HUES64 (cell line): ENCODE measurements around the gene TTC8.

Experiments used
- H3K27ac ChIP-seq: 2 replicates; pipeline ENCODE4 v1.7.0; 2013; ENCODE audit warnings: low read depth, low read length, inconsistent platforms
- H3K27me3 ChIP-seq: 2 replicates; pipeline ENCODE4 v1.6.1; 2013; ENCODE audit warnings: mild to moderate bottlenecking, low read length; ENCODE audit not compliant: insufficient read depth
- H3K36me3 ChIP-seq: 2 replicates; pipeline ENCODE4 v1.6.1; 2013; ENCODE audit warnings: mild to moderate bottlenecking, low read length; ENCODE audit not compliant: insufficient read depth
- H3K4me1 ChIP-seq: 2 replicates; pipeline ENCODE4 v1.6.1; 2013; ENCODE audit warnings: mild to moderate bottlenecking, low read length, moderate library complexity; ENCODE audit not compliant: insufficient read depth
- H3K4me3 ChIP-seq: 2 replicates; pipeline ENCODE4 v1.5.1; 2013; ENCODE audit warnings: mild to moderate bottlenecking, low read length, moderate library complexity
- H3K9ac ChIP-seq: 2 replicates; pipeline ENCODE4 v1.6.1; 2013; ENCODE audit warnings: mild to moderate bottlenecking, low read depth, low read length
- H3K9me3 ChIP-seq: 2 replicates; pipeline ENCODE4 v1.6.1; 2013; ENCODE audit warnings: low read depth, low read length; ENCODE audit not compliant: insufficient read depth
- WGBS: fragments of 150-250, 120-280 bp; methylation state at CpG from one replicate; pipeline ENCODE4 v1.1.7; 2013; ENCODE audit warnings: missing lambda C conversion rate; 5-methylcytosine and 5-hydroxymethylcytosine counted together

The TTC8 gene

GRCh38 chr14:88825078-88825458, 617 bp downstream of the TTC8 start:
- H3K4me1 ChIP-seq, result peaks cover 5% of the 10 kb centered on the region; the same call in 1 of the 2 replicates
- 17% methylated on average over 3 of the region's 5 CpGs for WGBS
- no peaks in the 10 kb centered on the region for H3K36me3 ChIP-seq
- H3K27me3 ChIP-seq, result no peaks in the 10 kb centered on the region
- peak overlapping the region; percentile 92 for H3K4me3 ChIP-seq
- peak overlapping the region; percentile 92 for H3K9ac ChIP-seq
- H3K27ac ChIP-seq, result 0 out of 2 replicates have a peak overlapping the region, but pooled peaks have one; percentile 88
- H3K9me3 ChIP-seq, result no peaks in the 10 kb centered on the region

GRCh38 chr14:88825503-88825902, 1.1 kb downstream of the TTC8 start:
- Histone ChIP-seq H3K9me3 (no peaks in the 10 kb centered on the region), H3K4me3 (peak overlapping the region; percentile 92), H3K4me1 (peaks cover 5% of the 10 kb centered on the region; the same call in 1 of the 2 replicates), H3K27me3 (no peaks in the 10 kb centered on the region), H3K36me3 (no peaks in the 10 kb centered on the region), H3K27ac (no peak overlapping the region), H3K9ac (no peak overlapping the region)
- 90% methylated on average over 8 of the region's 9 CpGs for WGBS

DNA sequence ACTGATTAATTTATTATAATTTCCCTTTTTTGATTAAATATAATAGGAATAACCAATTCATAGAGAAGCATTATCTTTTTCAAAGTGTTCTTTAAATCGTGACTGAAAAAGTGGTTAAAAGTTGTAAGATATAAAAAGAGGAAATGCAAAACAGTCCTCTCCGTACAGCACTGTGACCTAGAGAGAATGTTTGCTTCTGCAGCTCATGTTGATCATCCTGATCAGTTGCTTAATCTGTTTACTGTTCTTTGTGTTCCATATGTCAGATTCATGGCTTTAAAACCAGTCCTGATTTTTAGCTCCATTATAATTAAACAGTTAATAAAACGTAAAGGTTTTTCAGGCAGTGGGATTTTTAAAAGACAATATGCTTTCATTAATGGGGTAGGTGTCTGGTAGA, 4.7 kb downstream of the TTC8 start:
- 87% methylated on average over 3 of the region's 3 CpGs for WGBS
- H3K4me3 ChIP-seq, result no peak overlapping the region

DNA sequence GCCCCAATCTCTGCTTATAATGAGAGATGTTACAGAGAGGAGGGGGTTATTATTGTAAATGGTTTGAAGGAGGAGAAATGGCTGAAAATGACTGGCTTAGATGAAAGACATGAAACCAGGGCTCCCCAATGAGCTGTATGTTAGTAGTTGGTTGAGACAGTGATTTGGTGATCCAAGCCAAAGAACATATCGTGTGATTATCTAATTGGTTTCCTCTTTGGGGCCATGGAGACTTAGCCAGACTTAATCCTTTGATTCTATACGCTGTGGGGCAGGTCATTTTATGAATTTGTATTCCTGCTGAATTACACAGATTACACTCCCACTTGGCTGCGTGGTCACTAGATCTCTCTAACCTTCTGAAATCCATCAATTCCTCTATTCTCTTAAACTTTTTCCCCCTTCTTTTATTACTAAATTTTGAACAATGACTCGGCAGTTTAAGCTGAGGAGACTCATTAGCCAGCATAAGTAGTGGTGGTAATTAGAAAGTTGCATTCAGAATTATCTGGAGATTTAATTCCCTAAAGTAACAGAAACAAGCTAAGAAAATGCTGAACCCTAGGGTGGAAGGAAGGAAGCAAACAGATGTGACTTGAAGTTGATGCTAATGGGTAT, 5.3 kb downstream of the TTC8 start:
- H3K9ac ChIP-seq, result no peak overlapping the region

More for the DNA sequence above, 4.7 kb downstream of the TTC8 start:
- Histone ChIP-seq H3K9ac (no peak overlapping the region), H3K36me3 (no peaks in the 10 kb centered on the region), H3K27me3 (no peaks in the 10 kb centered on the region), H3K9me3 (peaks cover 2% of the 10 kb centered on the region; the same call in 1 of the 2 replicates), H3K27ac (no peak overlapping the region), H3K4me1 (peaks cover 5% of the 10 kb centered on the region; the same call in 1 of the 2 replicates)

GRCh38 chr14:88831284-88831683, 6.8 kb downstream of the TTC8 start:
- Histone ChIP-seq H3K9me3 (peaks cover 2% of the 10 kb centered on the region; the same call in 1 of the 2 replicates), H3K9ac (no peak overlapping the region), H3K4me3 (no peak overlapping the region), H3K27me3 (no peaks in the 10 kb centered on the region), H3K27ac (no peak overlapping the region), H3K36me3 (no peaks in the 10 kb centered on the region), H3K4me1 (no peaks in the 10 kb centered on the region; the same call in 1 of the 2 replicates)

More for the DNA sequence above, 5.3 kb downstream of the TTC8 start:
- no peaks in the 10 kb centered on the region for H3K27me3 ChIP-seq
- peaks cover 2% of the 10 kb centered on the region; the same call in 1 of the 2 replicates for H3K9me3 ChIP-seq
- WGBS, result 87% methylated on average over 4 of the region's 4 CpGs
- H3K36me3 ChIP-seq, result no peaks in the 10 kb centered on the region
- H3K4me3 ChIP-seq, result no peak overlapping the region
- no peak overlapping the region for H3K27ac ChIP-seq
- peaks cover 5% of the 10 kb centered on the region; the same call in 1 of the 2 replicates for H3K4me1 ChIP-seq

GRCh38 chr14:88834883-88835431, 10.5 kb downstream of the TTC8 start:
- Histone ChIP-seq H3K27me3 (no peaks in the 10 kb centered on the region), H3K27ac (no peak overlapping the region), H3K9me3 (peaks cover 2% of the 10 kb centered on the region; the same call in 1 of the 2 replicates), H3K4me1 (no peaks in the 10 kb centered on the region), H3K36me3 (no peaks in the 10 kb centered on the region), H3K4me3 (no peak overlapping the region), H3K9ac (no peak overlapping the region)

DNA sequence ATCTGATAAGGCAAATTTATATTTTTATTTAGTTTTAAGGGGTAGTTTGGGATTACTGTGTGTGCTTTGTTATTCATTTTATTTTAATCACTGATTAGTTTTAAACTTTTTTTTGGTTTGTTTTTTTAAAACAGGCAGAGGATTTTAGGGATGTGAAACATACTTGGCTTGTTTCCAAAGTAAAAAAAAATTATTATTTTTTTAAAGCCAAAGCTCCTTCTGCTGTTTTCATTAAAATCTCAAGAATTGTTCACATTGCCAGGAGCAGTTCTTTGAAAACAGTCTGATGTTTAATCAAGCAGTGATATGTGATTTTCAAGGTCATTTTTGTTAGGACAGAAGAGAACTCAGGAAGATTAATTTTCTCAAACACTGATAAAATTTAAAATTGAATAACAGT, 11.2 kb downstream of the TTC8 start:
- Histone ChIP-seq H3K9ac (no peak overlapping the region), H3K27me3 (no peaks in the 10 kb centered on the region), H3K9me3 (peaks cover 2% of the 10 kb centered on the region; the same call in 1 of the 2 replicates), H3K4me3 (no peak overlapping the region), H3K36me3 (no peaks in the 10 kb centered on the region), H3K4me1 (no peaks in the 10 kb centered on the region), H3K27ac (no peak overlapping the region)

DNA sequence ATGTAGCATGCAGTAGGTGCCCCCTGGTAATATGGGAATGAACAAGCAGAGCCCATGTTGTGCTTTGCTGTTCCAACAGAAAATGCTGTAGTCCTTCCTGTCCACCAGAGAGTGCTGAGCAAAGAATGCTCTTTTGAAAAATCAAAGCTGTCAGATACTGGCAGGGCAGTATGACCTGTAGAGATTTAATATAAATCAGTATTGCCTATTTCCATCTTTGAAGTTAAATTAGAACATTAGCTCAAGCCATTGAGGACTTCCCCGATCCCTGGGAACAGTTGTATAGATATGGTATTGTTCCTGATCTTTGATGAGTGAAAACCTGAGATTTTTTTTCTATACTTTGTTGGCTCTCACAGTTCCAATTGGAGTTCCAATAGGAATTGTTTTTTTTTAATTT, 13.0 kb downstream of the TTC8 start:
- Histone ChIP-seq H3K27ac (no peak overlapping the region), H3K9ac (no peak overlapping the region), H3K27me3 (no peaks in the 10 kb centered on the region), H3K4me1 (no peaks in the 10 kb centered on the region; the same call in 1 of the 2 replicates), H3K4me3 (no peak overlapping the region), H3K9me3 (no peaks in the 10 kb centered on the region), H3K36me3 (peaks cover 6% of the 10 kb centered on the region; the same call in 1 of the 2 replicates)
- WGBS, result 100% methylated on average over 1 of the region's 1 CpG

DNA sequence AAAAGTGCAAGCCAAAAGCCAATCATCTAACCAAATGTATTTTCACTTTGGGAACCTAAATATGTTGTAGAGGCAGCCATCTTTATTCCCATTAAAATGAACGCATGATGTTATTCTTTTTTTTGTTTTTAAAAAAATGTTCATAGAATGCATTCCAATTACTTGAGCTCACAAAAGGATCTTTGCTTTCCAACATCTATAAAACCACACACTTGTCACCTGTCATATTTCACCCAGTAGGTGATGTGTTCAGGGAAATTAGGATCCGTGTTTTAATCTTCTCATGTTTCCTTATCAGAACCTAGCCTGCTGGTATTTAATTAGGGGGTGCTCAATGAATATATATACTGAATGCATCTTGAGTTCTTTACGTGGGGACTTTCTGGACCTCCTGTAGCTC, 13.6 kb downstream of the TTC8 start:
- Histone ChIP-seq H3K4me3 (no peak overlapping the region), H3K9me3 (no peaks in the 10 kb centered on the region), H3K27me3 (no peaks in the 10 kb centered on the region), H3K4me1 (no peaks in the 10 kb centered on the region; the same call in 1 of the 2 replicates), H3K9ac (no peak overlapping the region), H3K27ac (no peak overlapping the region), H3K36me3 (peaks cover 6% of the 10 kb centered on the region; the same call in 1 of the 2 replicates)
- 86% methylated on average over 1 of the region's 3 CpGs for WGBS

GRCh38 chr14:88840926-88841325, 16.5 kb downstream of the TTC8 start:
- no peak overlapping the region for H3K27ac ChIP-seq
- peaks cover 6% of the 10 kb centered on the region; the same call in 1 of the 2 replicates for H3K36me3 ChIP-seq
- no peaks in the 10 kb centered on the region; the same call in 1 of the 2 replicates for H3K4me1 ChIP-seq
- no peak overlapping the region for H3K9ac ChIP-seq
- H3K9me3 ChIP-seq, result no peaks in the 10 kb centered on the region
- H3K4me3 ChIP-seq, result no peak overlapping the region
- WGBS, result 85% methylated on average over 5 of the region's 5 CpGs
- no peaks in the 10 kb centered on the region for H3K27me3 ChIP-seq

- no peaks in the 10 kb centered on the region for H3K9me3 ChIP-seq
- H3K36me3 ChIP-seq, result peaks cover 6% of the 10 kb centered on the region; the same call in 1 of the 2 replicates
- 67% methylated on average over 1 of the region's 1 CpG for WGBS
- no peak overlapping the region for H3K9ac ChIP-seq
- H3K27ac ChIP-seq, result no peak overlapping the region
- H3K4me3 ChIP-seq, result no peak overlapping the region
- no peaks in the 10 kb centered on the region for H3K27me3 ChIP-seq
- H3K4me1 ChIP-seq, result no peaks in the 10 kb centered on the region; the same call in 1 of the 2 replicates
Observed at GRCh38 chr14:88841741-88842140, 17.3 kb downstream of the TTC8 start.
